Sigmoid colon (tissue), 7 donors: ENCODE results near the gene UBR3. TPM values are rescaled to one million over a fixed set of nuclear protein-coding genes. Genes with fewer than 3 reads are reported as not detected.
"Not testable (repeated sequence)": the region's sequence is repeated elsewhere in the genome, so short reads cannot be mapped to it uniquely, and the experiment has no call there.

Experiments
- DNase-seq: peaks from one replicate; pipeline ENCODE4 v3.0.0-alpha.2; 2019
- H3K27ac ChIP-seq, 4 donors: fragments of 200-600 bp; sonication (generic); one replicate each; pipeline ENCODE4 v1.5.1; 2016 to 2019; ENCODE audit warnings: mild to moderate bottlenecking in 1 of 4
- H3K27me3 ChIP-seq, 3 donors: fragments of 200-600 bp; sonication (generic); one replicate each; pipeline ENCODE4 v1.5.1; 2019; ENCODE audit warnings: mild to moderate bottlenecking in 1 of 3
- H3K36me3 ChIP-seq, 4 donors: fragments of 200-600 bp; sonication (generic); one replicate each; pipeline ENCODE4 v1.5.1; 2016 to 2019
- H3K4me1 ChIP-seq, 4 donors: fragments of 200-600 bp; sonication (generic); one replicate each; pipeline ENCODE4 v1.5.1; 2017 to 2019
- H3K4me3 ChIP-seq, 4 donors: fragments of 200-600 bp; sonication (generic); one replicate each; pipeline ENCODE4 v1.5.1; 2017 to 2019; ENCODE audit warnings: mild to moderate bottlenecking in 2 of 4, moderate library complexity in 1 of 4
- H3K9me3 ChIP-seq, 4 donors: fragments of 200-600 bp in 3 of 4; sonication (generic) in 3 of 4; one replicate each; pipeline versions ENCODE4 v1.5.1 to v1.6.1; 2013 to 2019
- CTCF ChIP-seq, 4 experiments: fragments of 450-650 bp in 3 of 4; fragments of 200-600 bp in 1 of 4; IDR thresholded peaks; one replicate each; pipeline ENCODE4 v1.5.1; 2016 to 2019; ENCODE audit warnings: antibody characterized with exemption in 4 of 4, mild to moderate bottlenecking in 3 of 4, moderate library complexity in 2 of 4
- EP300 ChIP-seq, 4 donors: sonication (generic); formaldehyde crosslinking; IDR thresholded peaks; one replicate each; pipeline ENCODE4 v1.6.1; 2017; ENCODE audit warnings: antibody characterized with exemption in 4 of 4
- POLR2A ChIP-seq, 2 donors: fragments of 450-650 bp; IDR thresholded peaks; one replicate each; pipeline ENCODE4 v1.6.1; 2016; ENCODE audit warnings: antibody characterized with exemption in 2 of 2, mild to moderate bottlenecking in 2 of 2, moderate library complexity in 2 of 2
- POLR2AphosphoS5 ChIP-seq, 4 donors: sonication (generic); formaldehyde crosslinking; IDR thresholded peaks; one replicate each; pipeline ENCODE4 v1.6.1; 2017; ENCODE audit warnings: antibody characterized with exemption in 4 of 4
- WGBS, 2 donors: extraction: QIAGEN DNeasy Blood & Tissue Kit; methylation state at CpG; one replicate each; pipeline ENCODE4 v1.1.7; 2013; 5-methylcytosine and 5-hydroxymethylcytosine counted together
- intact Hi-C: fragments of 100-400 bp; cut with DNase I; formaldehyde crosslinking; loops from one replicate; pipeline ENCODE4 v1.15.1; 2023
- polyA plus RNA-seq, 3 donors: library from polyadenylated mRNA; stranded (reverse); fragments of 200-250 nt; gene quantifications; one replicate each; pipeline ENCODE4 v1.2.3, GENCODE V29; 2013
- total RNA-seq, 4 donors: library from RNA; depleted of rRNA; stranded (reverse); fragments of >200 nt; gene quantifications; one replicate each; pipeline ENCODE4 v1.1.0, GENCODE V29; 2016
- donor health status: healthy with polysubstance abuse.
- donor health status: Bipolar disorder and iron deficiency.
- donor health status: healthy.

The UBR3 gene
- total and polyA plus RNA-seq, 7 donors: 4.2 to 101 (median 63.3) TPM

- peaks cover 0 to 17% (median 2%) of the 10 kb centered on the region in 4 donors for H3K4me1 ChIP-seq
- intact Hi-C loops: no loop called here
- TF ChIP-seq CTCF (IDR thresholded peaks at IDR 0.05): no peak
- TF ChIP-seq EP300 (IDR thresholded peaks at IDR 0.05): no peak
- TF ChIP-seq POLR2A (IDR thresholded peaks at IDR 0.05): no peak
- no peak for TF ChIP-seq POLR2AphosphoS5 (IDR thresholded peaks at IDR 0.05)
- no peaks in the 10 kb centered on the region for H3K36me3 ChIP-seq
- 85% methylated on average over 4 of the region's 4 CpGs for WGBS, 2 donors
- no peaks in the 10 kb centered on the region for H3K27me3 ChIP-seq
- no peaks in the 10 kb centered on the region for H3K9me3 ChIP-seq
- no peak for DNase-seq
- no peak overlapping the region for H3K4me3 ChIP-seq
- no peak overlapping the region for H3K27ac ChIP-seq
These were observed 25.9 kb downstream of the UBR3 start for GRCh38 chr2:169853041-169853668.

- H3K4me1 ChIP-seq, H3K27me3 ChIP-seq, H3K27ac ChIP-seq, DNase-seq, H3K4me3 ChIP-seq, H3K36me3 ChIP-seq, intact Hi-C loops, H3K9me3 ChIP-seq: not testable (repeated sequence)
- 96% methylated on average over 39 to 40 of the region's 42 CpGs for WGBS, 2 donors
These were observed 28.3 kb downstream of the UBR3 start for GRCh38 chr2:169855281-169856258.

GRCh38 chr2:169859423-169859822, 32.2 kb downstream of the UBR3 start:
- H3K27me3 ChIP-seq: no peaks in the 10 kb centered on the region
- TF ChIP-seq POLR2A (IDR thresholded peaks at IDR 0.05) (no peak), POLR2AphosphoS5 (IDR thresholded peaks at IDR 0.05) (no peak), EP300 (IDR thresholded peaks at IDR 0.05) (no peak), CTCF (IDR thresholded peaks at IDR 0.05) (no peak)
- H3K4me1 ChIP-seq: peaks cover 0 to 8% (median 2%) of the 10 kb centered on the region in 4 donors
- H3K27ac ChIP-seq: no peak overlapping the region
- H3K4me3 ChIP-seq: no peak overlapping the region
- no peaks in the 10 kb centered on the region for H3K9me3 ChIP-seq
- no peak for DNase-seq
- intact Hi-C loops: no loop called here
- 94 to 97% methylated on average over 4 of the region's 4 CpGs for WGBS, 2 donors
- no peaks in the 10 kb centered on the region for H3K36me3 ChIP-seq

- no peak for DNase-seq
- H3K27ac ChIP-seq: no peak overlapping the region
- WGBS, 2 donors: 94 to 96% methylated on average over 4 of the region's 4 CpGs
- H3K4me1 ChIP-seq: peaks cover 0 to 8% (median 0%) of the 10 kb centered on the region in 4 donors
- H3K9me3 ChIP-seq: no peaks in the 10 kb centered on the region
- intact Hi-C loops: no loop called here
- no peaks in the 10 kb centered on the region for H3K36me3 ChIP-seq
- no peak overlapping the region for H3K4me3 ChIP-seq
- H3K27me3 ChIP-seq: no peaks in the 10 kb centered on the region
- TF ChIP-seq POLR2AphosphoS5 (IDR thresholded peaks at IDR 0.05) (no peak), CTCF (IDR thresholded peaks at IDR 0.05) (no peak), POLR2A (IDR thresholded peaks at IDR 0.05) (no peak), EP300 (IDR thresholded peaks at IDR 0.05) (no peak)
These were observed 32.9 kb downstream of the UBR3 start for GRCh38 chr2:169860149-169860548.

GRCh38 chr2:169862816-169863215, 35.6 kb downstream of the UBR3 start:
- no peaks in the 10 kb centered on the region for H3K36me3 ChIP-seq
- TF ChIP-seq POLR2A (IDR thresholded peaks at IDR 0.05) (no peak), EP300 (IDR thresholded peaks at IDR 0.05) (no peak), CTCF (IDR thresholded peaks at IDR 0.05) (no peak), POLR2AphosphoS5 (IDR thresholded peaks at IDR 0.05) (no peak)
- intact Hi-C loops: no loop called here
- H3K4me3 ChIP-seq: no peak overlapping the region
- H3K4me1 ChIP-seq: peaks cover 0 to 8% (median 0%) of the 10 kb centered on the region in 4 donors
- no peaks in the 10 kb centered on the region for H3K9me3 ChIP-seq
- no peaks in the 10 kb centered on the region for H3K27me3 ChIP-seq
- no peak overlapping the region for H3K27ac ChIP-seq
- WGBS, 2 donors: 94 to 99% methylated on average over 2 of the region's 2 CpGs
- no peak for DNase-seq
